DMS 273 (cell line): Measurements from ENCODE around the gene CCDC38.
A peak's percentile ranks its signal among the peaks of the same experiment; 100 is the strongest.

Experiments used
- DNase-seq: peaks from one replicate; lab custom pipeline; 2025; ENCODE audit not compliant: unreplicated experiment; lab: John Stamatoyannopoulos, UW

CCDC38 gene

DNA sequence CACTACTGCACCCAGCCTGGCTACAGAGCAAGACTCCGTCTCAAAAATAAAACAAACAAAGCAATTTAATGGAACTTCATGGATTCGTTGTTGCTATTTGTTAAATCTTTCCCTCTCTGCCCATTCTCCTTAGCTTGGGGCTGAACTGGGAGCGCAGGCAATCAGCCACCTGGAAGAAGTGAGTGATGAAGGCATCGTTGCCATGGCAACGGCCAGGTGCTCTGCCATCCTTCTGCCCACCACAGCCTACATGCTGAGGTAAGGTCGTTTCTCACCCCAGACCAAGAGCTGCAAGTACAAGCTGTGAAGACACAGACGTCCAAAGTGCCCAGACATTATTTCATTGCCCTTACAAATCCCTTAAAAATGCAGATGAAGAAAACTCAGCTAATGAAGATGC, 19.8 kb upstream of the CCDC38 start:
- no peak for DNase-seq

DNA sequence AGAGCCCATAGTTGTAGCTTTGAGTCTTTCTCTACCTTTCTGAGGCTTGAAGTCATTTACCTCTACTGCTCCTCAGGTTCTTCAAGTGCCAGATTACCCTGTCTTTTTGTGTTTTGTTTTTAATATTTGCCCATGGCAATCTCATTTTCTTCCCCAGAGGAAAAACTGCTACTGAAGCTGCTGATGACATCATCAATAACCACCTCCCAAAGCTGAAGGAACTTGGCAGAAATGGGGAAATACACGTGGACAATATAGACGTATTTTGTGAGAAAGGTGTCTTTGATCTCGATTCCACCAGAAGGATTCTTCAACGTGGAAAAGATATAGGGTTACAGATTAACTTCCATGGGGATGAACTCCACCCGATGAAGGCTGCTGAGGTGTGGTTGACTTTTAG, 17.8 kb upstream of the CCDC38 start:
- no peak for DNase-seq

DNA sequence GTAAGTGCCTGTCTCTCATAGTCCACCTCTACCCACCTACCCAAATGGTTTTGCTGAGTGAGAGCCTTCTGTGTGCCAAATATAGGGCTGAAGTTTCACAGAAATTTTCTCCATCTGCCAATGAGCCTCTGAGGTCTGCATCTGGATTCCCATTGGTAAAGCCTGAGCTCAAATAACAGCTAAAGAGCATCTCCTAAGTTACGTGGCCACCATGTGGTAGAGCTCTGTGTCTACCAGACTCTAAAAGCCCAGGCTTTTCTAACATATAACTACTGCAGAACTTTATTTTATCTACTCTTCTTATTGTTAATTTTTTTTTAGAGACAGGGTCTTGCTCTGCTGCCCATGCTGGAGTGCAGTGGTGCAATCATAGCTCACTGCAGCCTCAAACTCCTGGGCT, 16.7 kb upstream of the CCDC38 start:
- DNase-seq, result peak; percentile 69

DNA sequence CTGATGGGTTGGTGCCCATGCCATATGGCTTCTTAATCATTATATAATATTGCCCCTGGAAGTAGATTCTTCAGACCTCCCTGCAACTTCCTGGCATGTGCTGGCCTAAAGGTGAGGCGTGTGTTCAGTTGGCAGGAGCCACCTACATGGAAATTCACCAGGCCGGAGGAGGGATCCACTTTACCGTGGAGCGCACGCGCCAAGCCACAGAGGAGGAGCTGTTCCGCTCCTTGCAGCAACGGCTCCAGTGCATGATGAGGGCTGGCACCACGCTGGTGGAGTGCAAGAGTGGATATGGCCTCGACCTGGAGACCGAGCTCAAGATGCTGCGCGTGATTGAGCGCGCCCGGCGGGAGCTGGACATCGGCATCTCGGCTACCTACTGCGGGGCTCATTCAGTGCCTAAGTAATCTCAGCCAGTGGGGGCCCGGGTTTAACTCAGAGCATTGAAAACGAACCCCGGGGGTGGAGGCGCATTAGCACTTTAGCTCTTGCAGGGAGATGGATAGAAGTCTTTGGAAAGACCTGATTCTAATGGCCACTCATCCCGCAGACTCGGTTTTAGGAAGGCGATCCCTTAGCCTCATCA, 14.2 kb upstream of the CCDC38 start:
- no peak for DNase-seq

DNA sequence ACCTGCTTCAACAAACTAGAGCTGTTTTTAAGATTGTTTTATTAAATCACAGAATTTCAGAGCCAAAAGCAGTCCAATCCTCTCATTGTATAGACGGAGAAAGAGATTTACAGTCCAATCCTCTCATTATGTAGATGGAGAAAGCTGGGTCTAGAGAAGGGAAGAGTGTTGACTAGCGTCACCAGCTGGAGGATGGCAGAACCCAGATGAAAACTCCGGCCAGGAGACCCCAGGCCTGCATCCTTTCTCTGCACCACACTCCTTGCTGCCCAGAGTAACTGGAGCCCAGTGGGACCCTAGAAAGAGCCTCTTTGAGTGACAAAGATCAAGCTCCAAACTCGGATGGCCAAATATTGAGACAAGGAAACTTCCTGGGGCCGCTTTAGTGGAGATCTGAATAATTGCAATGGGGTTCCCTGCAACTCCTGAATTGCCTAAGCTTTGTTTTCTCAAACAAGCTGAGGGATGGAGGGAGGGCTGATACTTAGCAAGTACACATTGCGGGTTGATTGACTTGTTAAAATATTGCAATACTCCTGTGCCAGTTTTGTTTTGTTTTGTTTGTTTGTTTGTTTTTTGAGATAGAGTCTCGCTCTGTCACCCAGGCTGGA, 13.2 kb upstream of the CCDC38 start:
- DNase-seq, result no peak

DNA sequence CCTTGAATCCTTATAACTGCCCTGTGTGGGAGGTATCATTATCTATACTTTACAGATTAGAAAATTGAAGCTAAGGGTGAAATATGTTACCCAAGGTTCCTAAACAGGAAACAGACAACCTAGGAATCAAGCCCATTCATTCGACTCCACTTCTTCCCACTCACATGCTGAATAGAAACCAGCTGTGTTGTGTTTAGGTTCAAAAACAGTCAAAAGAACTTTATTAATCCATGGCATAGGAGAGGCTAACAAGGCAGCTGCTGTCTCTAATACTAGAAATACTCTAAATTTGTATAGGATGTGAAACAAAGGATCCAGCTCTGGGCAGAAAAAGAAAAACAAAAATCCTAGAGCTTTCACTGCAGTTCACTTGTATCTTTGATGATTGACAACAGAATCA, 10.6 kb upstream of the CCDC38 start:
- DNase-seq, result no peak

DNA sequence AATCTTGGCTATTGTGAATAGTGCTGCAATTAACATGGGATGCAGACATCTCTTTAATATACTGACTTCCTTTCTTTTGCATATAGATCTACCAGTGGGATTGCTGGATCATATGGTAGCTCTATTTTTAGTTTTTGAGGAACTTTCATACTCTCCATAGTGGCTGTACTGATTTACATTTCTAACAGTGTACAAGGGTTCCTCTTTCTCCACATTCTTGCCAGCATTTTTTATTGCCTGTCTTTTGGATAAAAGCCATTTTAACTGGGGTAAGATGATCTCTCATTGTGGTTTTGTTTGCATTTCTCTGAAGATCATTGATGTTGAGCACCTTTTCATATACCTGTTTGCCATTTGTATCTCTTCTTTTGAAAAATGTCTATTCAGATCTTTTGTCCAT, 9.1 kb upstream of the CCDC38 start:
- no peak for DNase-seq

DNA sequence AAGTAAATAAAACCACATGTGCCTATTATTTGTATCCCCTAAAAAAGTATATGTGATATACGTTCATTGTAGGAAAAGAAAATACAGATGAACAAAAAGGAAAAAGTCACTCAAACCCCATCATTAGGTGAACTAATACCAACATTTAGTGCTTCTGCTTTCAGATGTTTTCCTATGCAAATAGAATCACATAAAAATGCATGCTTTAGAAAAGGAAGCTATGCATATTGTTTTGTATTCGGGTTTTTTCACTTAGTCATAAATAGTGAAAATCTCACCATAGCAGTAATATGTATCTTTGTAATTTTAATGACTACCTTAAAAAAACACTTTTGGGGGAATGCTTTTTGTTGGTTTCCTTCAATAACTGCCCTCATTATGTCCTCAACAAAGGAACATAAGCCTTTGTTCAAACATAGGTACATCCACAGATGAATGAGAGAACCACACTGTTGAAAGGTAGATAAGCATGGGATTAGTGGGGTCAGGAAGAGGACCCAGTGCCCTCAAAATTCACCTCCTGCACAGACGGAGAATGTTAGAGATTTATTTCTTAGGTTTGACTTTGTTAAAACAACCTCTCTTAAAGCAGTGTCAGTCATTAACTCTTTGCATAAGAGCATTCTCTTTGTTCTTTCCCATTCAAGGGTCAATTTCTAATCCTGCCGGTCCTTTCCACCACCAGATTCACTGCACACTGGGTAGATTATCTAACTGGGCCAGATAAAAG, 7.2 kb upstream of the CCDC38 start:
- no peak for DNase-seq

DNA sequence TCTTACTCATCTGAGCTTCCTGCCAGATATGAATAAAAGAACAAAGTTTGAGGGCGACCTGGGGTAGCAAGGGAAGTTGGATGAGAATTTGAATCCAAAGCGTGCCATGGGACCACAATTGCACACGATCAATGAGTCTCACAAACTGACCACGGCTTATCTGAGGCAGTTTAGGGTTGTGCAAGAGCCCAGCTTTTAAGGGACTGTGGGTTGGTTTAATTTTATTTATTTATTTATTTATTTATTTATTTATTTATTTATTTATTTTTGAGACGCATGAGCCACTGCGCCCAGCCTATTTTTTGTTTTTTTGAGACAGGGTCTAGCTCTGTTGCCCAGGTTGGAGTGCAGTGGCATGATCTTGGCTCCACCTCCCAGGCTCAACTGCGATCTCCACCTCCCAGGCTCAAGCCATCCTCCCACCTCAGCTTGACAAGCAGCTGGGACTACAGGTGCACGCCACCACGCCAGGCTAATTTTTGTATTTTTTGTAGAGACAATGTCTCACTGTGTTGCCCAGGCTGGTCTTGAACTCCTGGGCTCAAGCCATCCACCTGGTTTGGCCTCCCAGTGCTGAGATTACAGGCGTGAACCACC, 1.8 kb upstream of the CCDC38 start:
- no peak for DNase-seq

DNA sequence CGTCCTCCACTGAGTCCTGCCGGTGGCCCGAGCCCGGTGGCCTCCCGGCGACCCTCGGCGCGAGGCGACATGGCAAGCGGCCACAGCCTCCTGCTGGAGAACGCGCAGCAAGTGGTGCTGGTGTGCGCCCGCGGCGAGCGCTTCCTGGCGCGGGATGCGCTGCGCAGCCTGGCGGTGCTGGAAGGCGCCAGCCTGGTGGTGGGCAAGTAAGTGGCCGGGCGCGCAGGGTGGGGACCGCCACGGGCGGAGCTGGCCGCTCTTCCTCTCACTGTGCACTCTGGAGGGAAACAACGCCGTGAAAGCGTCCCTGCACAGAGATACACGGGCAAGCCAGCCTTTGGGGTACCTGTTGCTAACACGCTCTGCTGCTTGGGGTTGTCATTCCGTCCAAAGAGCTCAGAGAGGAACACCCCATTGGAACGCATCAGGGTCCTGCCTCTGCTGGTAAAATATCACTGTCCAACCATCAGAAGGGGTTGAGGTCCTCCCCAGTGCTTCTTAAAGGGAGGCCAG, 972 bp upstream of the CCDC38 start, which contains the start of gene AMDHD1:
Gene AMDHD1, plus strand, starts transcription at position 2 of the 513 bp plus-strand sequence. Its CDS starts 68 bp downstream, at position 70.
- peak; percentile 76 for DNase-seq

DNA sequence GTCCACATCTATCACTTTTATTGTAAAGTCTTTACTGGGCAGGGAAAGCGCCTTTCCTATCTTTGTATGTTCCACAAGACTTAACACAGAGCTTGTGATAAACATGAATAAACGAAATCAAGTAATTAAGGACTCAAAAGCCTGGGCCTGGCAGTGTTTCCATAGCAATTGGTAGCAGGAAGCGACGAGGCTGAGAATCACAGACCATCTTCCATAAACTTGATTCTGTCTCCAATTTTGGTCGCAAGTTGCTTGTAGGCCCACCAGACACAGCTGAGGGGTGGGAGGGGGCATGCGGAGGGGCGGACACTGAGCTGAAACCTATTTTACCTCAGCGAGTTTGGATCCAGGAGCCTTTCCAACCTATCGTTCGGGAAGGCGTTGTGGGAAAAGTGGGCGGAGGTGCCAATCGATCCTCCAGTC, 302 bp downstream of the CCDC38 start:
- peak; percentile 59 for DNase-seq

DNA sequence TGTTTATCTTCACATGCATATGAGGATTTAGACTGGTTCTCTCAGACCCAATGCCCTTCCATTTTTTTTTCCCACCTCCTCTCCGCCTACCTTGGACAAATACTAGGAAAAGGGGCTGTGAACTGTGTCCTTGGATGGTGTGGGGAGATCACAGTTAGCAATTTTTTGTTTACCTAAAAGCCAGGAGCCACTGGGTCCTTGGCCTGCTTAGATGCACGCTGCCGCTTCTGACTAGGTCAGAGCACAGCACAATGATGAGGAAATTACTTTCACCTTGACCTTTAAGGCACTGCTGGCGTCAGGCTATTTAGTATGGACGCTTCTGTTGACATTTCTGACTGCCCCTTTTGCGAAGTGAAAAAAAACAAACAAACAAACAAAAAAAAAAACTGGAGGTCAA, 1.9 kb downstream of the CCDC38 start:
- DNase-seq, result no peak

DNA sequence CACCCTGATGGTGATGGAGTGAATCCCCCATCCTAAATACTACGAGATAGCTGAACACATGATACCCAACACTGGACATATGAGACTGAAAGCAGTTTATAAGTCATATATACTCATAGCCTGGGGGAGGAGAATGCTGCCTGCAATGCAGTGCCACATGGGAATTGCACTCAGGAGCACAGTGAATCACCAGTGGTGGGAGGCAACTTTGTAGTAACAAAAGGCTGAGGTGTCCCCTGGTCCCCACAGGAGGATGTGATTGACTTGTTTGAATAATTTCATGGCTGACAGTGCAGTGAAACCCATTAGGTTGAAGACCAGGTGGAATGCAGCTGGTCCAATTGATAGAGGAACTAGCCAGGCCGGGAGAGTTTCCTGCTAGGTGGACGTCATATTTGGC, 20.2 kb downstream of the CCDC38 start:
- no peak for DNase-seq

DNA sequence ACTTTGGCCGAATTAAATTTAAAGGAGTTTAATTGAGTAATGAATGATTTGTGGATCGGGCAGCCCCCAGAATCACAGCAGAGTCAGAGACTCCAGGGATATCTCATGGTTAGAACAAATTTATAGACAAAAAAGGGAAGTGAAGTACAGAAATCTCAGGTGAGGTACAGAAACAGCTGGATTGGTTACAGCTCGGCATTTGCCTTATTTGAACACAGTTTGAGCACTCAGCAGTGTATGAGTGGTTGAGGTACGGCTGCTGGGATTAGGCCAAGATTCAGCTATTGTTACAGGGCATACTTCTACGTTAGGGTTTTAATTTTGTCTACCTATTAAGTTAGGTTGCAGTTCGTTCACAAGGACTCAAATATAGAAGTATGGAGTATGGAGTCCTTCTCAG, 23.3 kb downstream of the CCDC38 start:
- DNase-seq, result no peak

DNA sequence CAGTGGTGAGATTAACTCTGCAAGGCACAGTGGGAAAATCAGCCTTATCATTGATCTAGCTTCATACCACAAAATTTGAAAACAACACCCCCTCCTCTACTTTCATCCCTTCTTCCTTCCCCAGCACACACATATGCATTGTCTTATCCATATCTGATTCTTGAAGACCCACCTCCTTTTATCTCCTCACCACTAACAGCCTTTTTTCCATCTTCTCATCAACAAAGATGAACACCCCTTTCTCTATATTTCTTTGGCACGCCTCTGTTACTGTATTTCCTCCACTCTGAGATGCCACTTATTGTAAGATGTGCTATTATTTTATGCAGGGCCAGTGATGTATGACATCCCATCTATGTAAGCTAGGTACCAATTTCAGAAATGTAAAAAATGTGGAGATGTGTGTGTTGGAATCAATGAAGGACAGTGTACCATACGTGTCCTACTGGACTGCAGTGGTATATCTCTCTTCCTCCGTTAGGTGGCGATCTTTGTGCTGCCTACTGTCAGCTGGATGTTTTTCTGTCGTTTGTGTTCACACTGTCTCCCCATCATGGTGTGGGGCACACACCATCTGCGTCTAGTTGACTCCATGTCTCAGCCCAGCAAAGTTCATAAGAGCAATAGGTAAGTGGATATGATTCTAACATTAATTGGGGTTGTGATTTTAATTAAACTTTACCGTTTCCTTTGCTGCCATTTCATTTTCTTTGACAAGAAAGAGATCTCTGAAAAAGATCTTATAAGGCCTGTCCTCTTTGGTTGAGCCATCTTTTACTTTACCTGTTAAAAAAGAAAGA, 24.0 kb downstream of the CCDC38 start:
- DNase-seq, result peak; percentile 70

DNA sequence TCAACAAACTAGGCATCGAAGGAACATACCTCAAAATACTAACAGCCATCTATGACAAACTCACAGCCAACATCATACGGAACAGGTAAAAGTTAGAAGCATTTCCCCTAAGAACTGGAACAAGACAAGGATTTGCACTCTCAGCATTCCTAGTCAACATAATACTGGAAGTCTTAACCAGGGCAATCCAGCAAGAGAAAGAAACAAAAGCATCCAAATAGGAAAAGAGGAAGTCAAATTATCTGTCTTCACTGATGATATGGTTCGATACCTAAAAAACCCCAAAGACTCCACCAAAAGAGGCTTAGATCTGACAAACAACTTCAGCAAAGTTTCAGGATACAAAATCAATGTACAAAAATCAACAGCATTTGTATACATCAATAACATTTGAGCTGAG, 32.5 kb downstream of the CCDC38 start:
- no peak for DNase-seq

DNA sequence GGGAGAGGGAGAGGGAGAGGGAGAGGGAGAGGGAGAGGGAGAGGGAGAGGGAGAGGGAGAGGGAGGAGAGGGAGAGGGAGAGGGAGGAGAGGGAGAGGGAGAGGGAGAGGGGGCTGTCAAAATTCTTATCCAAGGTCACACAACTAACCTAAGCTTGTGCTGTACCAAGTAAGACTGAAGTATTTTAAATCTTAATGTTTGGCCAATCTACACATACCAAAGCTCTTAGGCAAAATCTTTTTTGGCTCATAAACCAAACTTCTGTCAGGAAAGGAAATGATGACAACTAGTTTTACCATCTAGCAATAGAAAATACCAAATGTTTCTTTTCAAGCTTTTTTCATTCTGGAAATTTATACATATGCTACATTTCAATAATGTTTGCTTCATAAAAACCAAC, 33.8 kb downstream of the CCDC38 start:
- DNase-seq, result no peak

DNA sequence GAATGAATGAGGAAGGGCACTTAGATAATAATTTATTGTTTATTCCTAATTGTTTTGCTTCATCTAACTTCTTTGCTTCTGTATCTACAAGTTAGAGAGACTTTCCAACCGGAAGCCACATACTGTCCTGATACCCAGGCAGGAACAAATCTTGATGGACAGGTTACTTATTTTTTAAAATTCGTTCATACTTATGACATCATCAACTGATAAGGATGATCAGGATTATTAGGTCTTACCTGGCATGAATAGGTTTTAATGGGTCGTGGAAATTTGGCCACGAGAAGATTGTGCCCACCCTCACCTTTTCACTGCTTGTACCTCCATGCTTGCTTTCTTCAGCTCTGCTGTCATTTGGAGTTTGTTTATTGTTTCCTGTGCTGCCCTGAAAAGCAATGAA, 44.3 kb downstream of the CCDC38 start:
- no peak for DNase-seq

DNA sequence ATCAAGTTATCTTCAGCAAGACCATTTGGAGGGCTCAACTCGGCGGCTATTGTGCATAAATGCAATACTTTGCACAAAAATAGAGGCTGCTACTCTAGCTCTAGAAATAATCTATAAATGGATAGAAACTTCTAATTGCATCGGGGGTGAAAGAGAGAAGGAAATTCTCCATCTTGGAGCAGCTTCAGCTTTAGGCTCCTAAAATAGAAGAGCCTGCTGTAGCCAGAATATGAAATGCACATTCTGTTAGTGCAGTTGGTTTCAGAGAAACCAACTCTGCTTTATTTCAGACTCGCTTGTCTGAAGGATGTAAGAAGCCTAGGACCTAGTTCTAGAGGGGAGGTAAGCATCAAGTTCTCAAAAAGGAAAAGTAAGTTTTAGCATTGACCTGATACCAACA, 45.6 kb downstream of the CCDC38 start:
- no peak for DNase-seq

DNA sequence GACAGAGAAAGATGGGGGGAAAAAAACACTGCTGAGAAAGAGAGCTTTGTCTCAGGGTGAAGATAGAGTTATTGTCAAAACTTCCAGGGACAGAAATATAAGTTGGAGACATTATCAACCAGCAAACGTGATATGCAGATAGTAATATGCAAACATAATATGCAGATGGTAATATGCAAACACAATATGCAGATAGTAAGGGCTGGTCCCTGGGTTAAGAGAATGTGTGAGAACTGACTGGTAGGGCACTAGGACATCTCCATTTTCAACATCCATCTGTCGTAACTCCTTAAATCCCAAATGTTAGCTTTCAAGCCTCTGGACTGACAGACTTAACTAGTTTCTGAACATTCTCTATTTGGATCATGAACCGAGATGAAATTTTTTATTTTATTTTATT, 51.5 kb downstream of the CCDC38 start:
- DNase-seq, result no peak

DNA sequence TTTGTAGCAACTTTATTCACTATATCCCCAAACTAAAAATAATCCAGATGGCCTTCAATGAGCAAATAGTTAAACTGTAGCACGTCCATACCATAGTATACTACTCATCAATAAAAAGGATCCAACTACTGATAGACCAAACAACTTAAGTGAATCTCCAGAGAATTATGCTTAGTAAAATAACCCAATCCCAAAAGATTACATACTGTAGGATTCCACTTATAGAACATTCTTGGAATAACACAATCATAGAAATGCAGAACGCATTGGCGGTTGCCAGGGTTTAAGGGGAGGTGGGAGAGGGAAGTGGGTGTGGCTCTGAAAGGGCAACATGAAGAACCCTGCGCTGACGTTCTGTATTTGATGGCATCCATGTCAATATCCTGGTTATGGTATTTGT, 55.1 kb downstream of the CCDC38 start:
- DNase-seq, result no peak
